ENCODE measurements around the gene RNF180. TPM values are rescaled to one million over a fixed set of nuclear protein-coding genes. Genes with fewer than 3 reads are reported as not detected.

RNF180 gene
- total and polyA plus RNA-seq, 8 donors: 1.2 to 15.4 (median 4.2) TPM

GRCh38 chr5:64207978-64208377 lies 42.3 kb downstream of the RNF180 start:
- H3K36me3 ChIP-seq: no peaks in the 10 kb centered on the region
- WGBS, 5 donors: 19 to 52% (median 24%) methylated on average over 1 of the region's 1 CpG
- peak in 1 of 2 donors; percentile 24 for DNase-seq
- intact Hi-C loops (cut with DNase I; ENCODE audit: low total_unique reads): loop anchor here (10.0 kb wide), 1 partner anchor 53 kb away; no protein-coding TSS in a partner anchor
- peaks cover 0 to 8% (median 4%) of the 10 kb centered on the region in 4 donors for H3K4me1 ChIP-seq
- no peak overlapping the region for H3K4me3 ChIP-seq
- TF ChIP-seq EP300 (IDR thresholded peaks at IDR 0.05): no peak
- TF ChIP-seq CTCF (IDR thresholded peaks at IDR 0.05): peak in 1 of 7 experiments; percentile 22
- H3K27ac ChIP-seq: no peak overlapping the region
- H3K9me3 ChIP-seq: no peaks in the 10 kb centered on the region
- H3K27me3 ChIP-seq: no peaks in the 10 kb centered on the region

GRCh38 chr5:64209353-64209752 lies 43.7 kb downstream of the RNF180 start:
- H3K27ac ChIP-seq: no peak overlapping the region
- TF ChIP-seq POLR2A (IDR thresholded peaks at IDR 0.05) (no peak), EP300 (IDR thresholded peaks at IDR 0.05) (no peak), POLR2AphosphoS5 (IDR thresholded peaks at IDR 0.05) (no peak), CTCF (IDR thresholded peaks at IDR 0.05) (no peak)
- intact Hi-C loops (cut with DNase I; ENCODE audit: low total_unique reads): loop anchor here (10.0 kb wide), 1 partner anchor 55 kb away; no protein-coding TSS in a partner anchor

GRCh38 chr5:64210866-64211265 lies 45.2 kb downstream of the RNF180 start:
- H3K27me3 ChIP-seq: no peaks in the 10 kb centered on the region
- H3K4me3 ChIP-seq: no peak overlapping the region
- no peak overlapping the region for H3K27ac ChIP-seq
- peaks cover 0 to 23% (median 10%) of the 10 kb centered on the region in 4 donors for H3K4me1 ChIP-seq
- H3K9me3 ChIP-seq: no peaks in the 10 kb centered on the region
- TF ChIP-seq POLR2AphosphoS5 (IDR thresholded peaks at IDR 0.05): no peak
- TF ChIP-seq POLR2A (IDR thresholded peaks at IDR 0.05): no peak
- TF ChIP-seq CTCF (IDR thresholded peaks at IDR 0.05): no peak
- no peak for TF ChIP-seq EP300 (IDR thresholded peaks at IDR 0.05)
- no peak for DNase-seq
- intact Hi-C loops (cut with DNase I; ENCODE audit: low total_unique reads): no loop called here
- peaks cover 0 to 7% (median 0%) of the 10 kb centered on the region in 4 donors for H3K36me3 ChIP-seq

More at GRCh38 chr5:64209353-64209752, 43.7 kb downstream of the RNF180 start:
- Histone ChIP-seq H3K36me3 (peaks cover 0 to 4% (median 0%) of the 10 kb centered on the region in 4 donors), H3K27me3 (no peaks in the 10 kb centered on the region), H3K4me1 (peaks cover 0 to 21% (median 9%) of the 10 kb centered on the region in 4 donors), H3K4me3 (no peak overlapping the region), H3K9me3 (no peaks in the 10 kb centered on the region)
- no peak for DNase-seq

GRCh38 chr5:64213011-64213410 lies 47.4 kb downstream of the RNF180 start:
- no peak for DNase-seq
- Histone ChIP-seq H3K9me3 (no peaks in the 10 kb centered on the region), H3K27me3 (no peaks in the 10 kb centered on the region), H3K27ac (no peak overlapping the region), H3K4me1 (peaks cover 0 to 23% (median 10%) of the 10 kb centered on the region in 4 donors), H3K36me3 (peaks cover 0 to 7% (median 0%) of the 10 kb centered on the region in 4 donors), H3K4me3 (no peak overlapping the region)
- intact Hi-C loops (cut with DNase I; ENCODE audit: low total_unique reads): no loop called here
- TF ChIP-seq EP300 (IDR thresholded peaks at IDR 0.05): no peak
- TF ChIP-seq CTCF (IDR thresholded peaks at IDR 0.05): no peak
- no peak for TF ChIP-seq POLR2A (IDR thresholded peaks at IDR 0.05)
- no peak for TF ChIP-seq POLR2AphosphoS5 (IDR thresholded peaks at IDR 0.05)
- WGBS, 5 donors: 34 to 60% (median 44%) methylated on average over 2 of the region's 2 CpGs
